GM12878 (cell line): ENCODE measurements around the gene UGT2A3. TPM values are rescaled to one million over a fixed set of nuclear protein-coding genes. Genes with fewer than 3 reads are reported as not detected.

Experiments used
- ATAC-seq: fragments of 200-7000 bp; cut with Tn5 transposase; 3 replicates; pipeline ENCODE4 v1.9.1; 2020; ENCODE audit warnings: mild to moderate bottlenecking, moderate library complexity
- BruUV-seq: library from RNA; stranded (reverse); fragments of 400-500 nt; replicated peaks from 2 replicates; lab custom pipeline; 2021; lab: Mats Ljungman, UMichigan
- CTCF ChIA-PET: fragments of 300-600 bp; sonication (Branson Sonifier 250); formaldehyde crosslinking; extraction: SDS; loops from one replicate; lab custom pipeline; 2021; ENCODE audit warnings: inconsistent platforms; lab: Yijun Ruan, JAX
- POLR2A ChIA-PET: fragments of 350-600 bp; formaldehyde crosslinking; extraction: SDS; loops from one replicate; lab custom pipeline; 2021; ENCODE audit warnings: inconsistent platforms; lab: Charles Lee
- RAD21 ChIA-PET: fragments of 300-600 bp; sonication (Branson Sonifier 250); formaldehyde crosslinking; loops from one replicate; lab custom pipeline; 2023; ENCODE audit warnings: antibody characterized with exemption; ENCODE audit not compliant: unreplicated experiment; lab: Charles Lee
- SMC1A ChIA-PET: fragments of 300-600 bp; sonication (Branson Sonifier 250); formaldehyde crosslinking; loops from one replicate; lab custom pipeline; 2023; ENCODE audit not compliant: unreplicated experiment, uncharacterized antibody; lab: Charles Lee
- DNase-seq: peaks from one replicate; pipeline ENCODE4 v3.0.0-alpha.2; 2011; ENCODE audit warnings: low read depth, low spot score
- FAIRE-seq: peaks from 3 replicates; lab custom pipeline; 2011; peaks lifted over from hg19 to GRCh38; lab: Jason Lieb, UNC
- H2AFZ ChIP-seq: 2 replicates; pipeline ENCODE4 v1.6.0; 2011; ENCODE audit warnings: low read depth, low read length, control low read depth; ENCODE audit not compliant: control insufficient read depth
- H3K27ac ChIP-seq: 2 replicates; pipeline ENCODE4 v1.5.1; 2011; ENCODE audit warnings: control low read depth; ENCODE audit not compliant: control insufficient read depth, insufficient read depth
- H3K27me3 ChIP-seq, 2 experiments: replicated peaks in 1 of 2; 2 replicates each; pipeline versions ENCODE4 v1.6.0 to v1.6.1; 2011; ENCODE audit warnings: low read length in 1 of 2; ENCODE audit not compliant: control insufficient read depth in 2 of 2, insufficient read depth in 2 of 2
- H3K36me3 ChIP-seq, 2 experiments: 2 replicates each; pipeline ENCODE4 v1.5.1; 2011; ENCODE audit warnings: low read length in 1 of 2; ENCODE audit not compliant: control insufficient read depth in 2 of 2, insufficient read depth in 2 of 2
- H3K4me1 ChIP-seq: 2 replicates; pipeline ENCODE4 v1.6.1; 2011; ENCODE audit warnings: mild to moderate bottlenecking, low read length, moderate library complexity, mixed read lengths; ENCODE audit not compliant: control insufficient read depth, insufficient read depth
- H3K4me2 ChIP-seq: 2 replicates; pipeline ENCODE4 v1.6.0; 2011; ENCODE audit warnings: control low read depth; ENCODE audit not compliant: control insufficient read depth, insufficient read depth
- H3K4me3 ChIP-seq: fragments of 200-600 bp; sonication (generic); 2 replicates; pipeline ENCODE4 v1.5.1; 2016
- H3K79me2 ChIP-seq: 2 replicates; pipeline ENCODE4 v1.6.0; 2011; ENCODE audit warnings: low read length; ENCODE audit not compliant: control insufficient read depth, insufficient read depth
- H3K9ac ChIP-seq: 2 replicates; pipeline ENCODE4 v1.8.0; 2011; ENCODE audit warnings: low read length, control low read depth, mixed read lengths; ENCODE audit not compliant: control insufficient read depth, insufficient read depth
- H3K9me3 ChIP-seq: replicated peaks from 3 replicates; pipeline ENCODE4 v1.5.1; 2011; ENCODE audit warnings: mild to moderate bottlenecking, low read length; ENCODE audit not compliant: control insufficient read depth, insufficient read depth
- H4K20me1 ChIP-seq: 2 replicates; pipeline ENCODE4 v1.6.0; 2011; ENCODE audit not compliant: control insufficient read depth, insufficient read depth
- ATF7 ChIP-seq: fragments of 450-650 bp; IDR thresholded peaks from 2 replicates; pipeline ENCODE4 v1.6.1; 2016; ENCODE audit warnings: low read depth, mild to moderate bottlenecking
- CBX5 ChIP-seq: sonication (generic); IDR thresholded peaks from 2 replicates; pipeline ENCODE4 v1.6.1; 2016; ENCODE audit warnings: low read depth, moderate library complexity, mild to moderate bottlenecking, inconsistent platforms
- CHD1 ChIP-seq: IDR thresholded peaks from 2 replicates; pipeline ENCODE4 v1.6.1; 2012; ENCODE audit warnings: low read depth, low read length, improper control_type of control experiment
- CHD2 ChIP-seq: IDR thresholded peaks from 2 replicates; pipeline ENCODE4 v1.6.1; 2011; ENCODE audit warnings: low read depth, low read length, improper control_type of control experiment, borderline replicate concordance
- CREM ChIP-seq: IDR thresholded peaks from 2 replicates; pipeline ENCODE4 v1.6.1; 2014; ENCODE audit warnings: antibody characterized with exemption, low read depth
- EP300 ChIP-seq, 2 experiments: fragments of 150-350 bp in 1 of 2; IDR thresholded peaks; 2 replicates each; pipeline ENCODE4 v1.6.1; 2011 to 2012; ENCODE audit warnings: low read depth in 2 of 2, low read length in 2 of 2, borderline replicate concordance in 1 of 2, improper control_type of control experiment in 1 of 2, inconsistent platforms in 1 of 2; ENCODE audit not compliant: control insufficient read depth in 1 of 2
- IKZF2 ChIP-seq, 2 experiments: fragments of 450-650 bp; IDR thresholded peaks; 2 replicates each; pipeline ENCODE4 v1.6.1; 2017; ENCODE audit warnings: mild to moderate bottlenecking in 2 of 2, moderate library complexity in 2 of 2
- MAX ChIP-seq: IDR thresholded peaks from 2 replicates; pipeline ENCODE4 v1.6.1; 2012; ENCODE audit warnings: low read depth, low read length, improper control_type of control experiment
- MEF2A ChIP-seq: IDR thresholded peaks from 2 replicates; pipeline ENCODE4 v1.6.1; 2011; ENCODE audit warnings: low read depth, mild to moderate bottlenecking, low read length, moderate library complexity; ENCODE audit not compliant: insufficient read depth
- MTA2 ChIP-seq: fragments of 450-650 bp; IDR thresholded peaks from 2 replicates; pipeline ENCODE4 v1.6.1; 2016; ENCODE audit warnings: low read depth, mild to moderate bottlenecking, moderate library complexity
- RELB ChIP-seq: fragments of 450-650 bp; IDR thresholded peaks from 2 replicates; pipeline ENCODE4 v1.6.1; 2017; ENCODE audit warnings: low read depth, mild to moderate bottlenecking, moderate library complexity
- SP1 ChIP-seq: IDR thresholded peaks from one replicate; pipeline ENCODE4 v1.6.1; 2011; ENCODE audit warnings: low read depth, low read length
- YBX1 ChIP-seq: fragments of 450-650 bp; IDR thresholded peaks from 2 replicates; pipeline ENCODE4 v1.6.1; 2016; ENCODE audit warnings: antibody characterized with exemption
- ZBTB11 ChIP-seq: fragments of 450-650 bp; formaldehyde crosslinking; IDR thresholded peaks from 2 replicates; pipeline ENCODE4 v1.5.0; 2022; ENCODE audit warnings: mild to moderate bottlenecking, missing genetic modification characterization
- ZNF274 ChIP-seq: IDR thresholded peaks from one replicate; pipeline ENCODE4 v1.8.0; 2011; ENCODE audit not compliant: insufficient read length, insufficient read depth
- ZNF384 ChIP-seq: IDR thresholded peaks from 2 replicates; pipeline ENCODE4 v1.6.1; 2012; ENCODE audit warnings: low read depth, mild to moderate bottlenecking, low read length, improper control_type of control experiment, borderline replicate concordance
- ZSCAN29 ChIP-seq: fragments of 450-650 bp; IDR thresholded peaks from 2 replicates; pipeline ENCODE4 v1.6.1; 2017; ENCODE audit warnings: mild to moderate bottlenecking, moderate library complexity
- WGBS: methylation state at CpG from one replicate; pipeline ENCODE4 v1.1.6; 2016; ENCODE audit warnings: low lambda C conversion rate; ENCODE audit not compliant: insufficient replicate concordance, insufficient coverage; ENCODE audit errors: missing lambda C conversion rate; 5-methylcytosine and 5-hydroxymethylcytosine counted together
- in situ Hi-C: fragments of 300-500 bp; cut with MboI; formaldehyde crosslinking; loops from 9 replicates; pipeline ENCODE4 v1.14.3; 2018; ENCODE audit warnings: mixed read lengths
- intact Hi-C: fragments of 100-400 bp; cut with micrococcal nuclease; formaldehyde crosslinking; loops from one replicate; pipeline ENCODE4 v1.14.2; 2022; ENCODE audit not compliant: unreplicated experiment
- polyA plus RNA-seq, 11 experiments: library from polyadenylated mRNA; depleted of rRNA in 4 of 11; unstranded in 6 of 11; stranded (reverse) in 5 of 11; fragments of >200 nt; fragmentation: Nextera tagmentation in 4 of 11; fragmentation: Illumina TruSeq in 1 of 11; extraction: Ambion mirVana in 4 of 11; extraction: Trizol in 1 of 11; gene quantifications; 1 replicate in 1 of 11; 2 replicates in 10 of 11; pipeline versions ENCODE4 v1.2.1 to v1.2.3, GENCODE V29; 2011 to 2016; ENCODE audit warnings: inconsistent platforms in 2 of 11, missing spikeins in 2 of 11, low read depth in 1 of 11
- total RNA-seq, 4 experiments: library from RNA; depleted of rRNA in 3 of 4; stranded (reverse); fragments of >200 nt in 3 of 4; fragmentation: Illumina TruSeq in 1 of 4; extraction: Trizol in 1 of 4; gene quantifications; 2 replicates each; pipeline versions ENCODE4 v1.2.1 to v1.2.3, GENCODE V29; 2013 to 2021
- TF ChIP-seq, protein P1 (sequence below): fragments of 450-650 bp; IDR thresholded peaks from 2 replicates; pipeline ENCODE4 v1.6.1; 2018; ENCODE audit warnings: borderline replicate concordance, mild to moderate bottlenecking; ENCODE audit not compliant: partially characterized antibody

The UGT2A3 gene
- total and polyA plus RNA-seq, 10 of the 15 experiments (the other 5 are each of a cell fraction or from before 2014, with no cell fraction given) = 0.04 to 0.18 (median 0.09) TPM; not detected in 2

- Histone ChIP-seq H3K79me2 (no peaks in the 10 kb centered on the region), H2AFZ (no peak overlapping the region), H3K9me3 (no peaks in the 10 kb centered on the region), H3K9ac (no peak overlapping the region), H4K20me1 (no peaks in the 10 kb centered on the region), H3K4me1 (no peaks in the 10 kb centered on the region), H3K36me3 (no peaks in the 10 kb centered on the region), H3K4me3 (no peak overlapping the region), H3K27me3 (no peaks in the 10 kb centered on the region), H3K27ac (no peak overlapping the region), H3K4me2 (no peak overlapping the region)
- CTCF ChIA-PET = no interaction called here
- no TSS peak for BruUV-seq
- no peak for FAIRE-seq
- POLR2A ChIA-PET = no interaction called here
- in situ Hi-C loops (no loop called here), intact Hi-C loops (no loop called here)
- DNase-seq = peak; percentile 12
- RAD21 ChIA-PET = no interaction called here
- WGBS = 14% methylated on average over 2 of the region's 2 CpGs
- peak; percentile 90 for ATAC-seq
- SMC1A ChIA-PET = interaction anchor here (0.7 kb wide), 1 partner anchor 484 kb away, joined by 3 read pairs; no protein-coding TSS in a partner anchor
- peak; percentile 45; the same call in 1 of the 2 replicates for TF ChIP-seq RELB
- TF ChIP-seq ZSCAN29 = no peak
- no peak for TF ChIP-seq ZNF274
- peak in 1 of 2 experiments; percentile 36; a peak in 1 of 4 replicates for TF ChIP-seq EP300 (IDR thresholded peaks at IDR 0.05; ENCODE audit: borderline replicate concordance in 1 of 2, control insufficient read depth in 1 of 2, low read depth in 2 of 2, low read length in 2 of 2)
- peak; percentile 37 to 59; a peak in 3 of 4 replicates for TF ChIP-seq IKZF2 (IDR thresholded peaks at IDR 0.05)
- TF ChIP-seq MEF2A = no peak
- TF ChIP-seq CHD1 = no peak
- no peak for TF ChIP-seq SP1
- TF ChIP-seq MAX = no peak
- no peak for TF ChIP-seq ZBTB11 (CRISPR knock-in tag)
- TF ChIP-seq MTA2 = peak; percentile 73; the same call in 1 of the 2 replicates
- 0 out of 2 replicates have a peak, but pooled peaks have one; percentile 21 for TF ChIP-seq ATF7
- TF ChIP-seq ZNF384 = peak; percentile 85; the same call in 1 of the 2 replicates
- no peak for TF ChIP-seq CBX5
- TF ChIP-seq, protein P1, sequence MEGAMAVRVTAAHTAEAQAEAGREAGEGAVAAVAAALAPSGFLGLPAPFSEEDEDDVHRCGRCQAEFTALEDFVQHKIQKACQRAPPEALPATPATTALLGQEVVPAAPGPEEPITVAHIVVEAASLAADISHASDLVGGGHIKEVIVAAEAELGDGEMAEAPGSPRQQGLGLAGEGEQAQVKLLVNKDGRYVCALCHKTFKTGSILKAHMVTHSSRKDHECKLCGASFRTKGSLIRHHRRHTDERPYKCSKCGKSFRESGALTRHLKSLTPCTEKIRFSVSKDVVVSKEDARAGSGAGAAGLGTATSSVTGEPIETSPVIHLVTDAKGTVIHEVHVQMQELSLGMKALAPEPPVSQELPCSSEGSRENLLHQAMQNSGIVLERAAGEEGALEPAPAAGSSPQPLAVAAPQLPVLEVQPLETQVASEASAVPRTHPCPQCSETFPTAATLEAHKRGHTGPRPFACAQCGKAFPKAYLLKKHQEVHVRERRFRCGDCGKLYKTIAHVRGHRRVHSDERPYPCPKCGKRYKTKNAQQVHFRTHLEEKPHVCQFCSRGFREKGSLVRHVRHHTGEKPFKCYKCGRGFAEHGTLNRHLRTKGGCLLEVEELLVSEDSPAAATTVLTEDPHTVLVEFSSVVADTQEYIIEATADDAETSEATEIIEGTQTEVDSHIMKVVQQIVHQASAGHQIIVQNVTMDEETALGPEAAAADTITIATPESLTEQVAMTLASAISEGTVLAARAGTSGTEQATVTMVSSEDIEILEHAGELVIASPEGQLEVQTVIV = no peak
- TF ChIP-seq YBX1 = no peak
- no peak for TF ChIP-seq CREM
- TF ChIP-seq CHD2 = no peak
Measured at GRCh38 chr4:68987007-68987406, 35.4 kb upstream of the UGT2A3 start.
